GM21447 (cell line): ENCODE measurements around the gene ATG9A.

Source experiments
- ATAC-seq: cut with Tn5 transposase; IDR thresholded peaks from one replicate; pipeline ENCODE4 v1.9.1; 2021; ENCODE audit not compliant: unreplicated experiment

The ATG9A gene

DNA sequence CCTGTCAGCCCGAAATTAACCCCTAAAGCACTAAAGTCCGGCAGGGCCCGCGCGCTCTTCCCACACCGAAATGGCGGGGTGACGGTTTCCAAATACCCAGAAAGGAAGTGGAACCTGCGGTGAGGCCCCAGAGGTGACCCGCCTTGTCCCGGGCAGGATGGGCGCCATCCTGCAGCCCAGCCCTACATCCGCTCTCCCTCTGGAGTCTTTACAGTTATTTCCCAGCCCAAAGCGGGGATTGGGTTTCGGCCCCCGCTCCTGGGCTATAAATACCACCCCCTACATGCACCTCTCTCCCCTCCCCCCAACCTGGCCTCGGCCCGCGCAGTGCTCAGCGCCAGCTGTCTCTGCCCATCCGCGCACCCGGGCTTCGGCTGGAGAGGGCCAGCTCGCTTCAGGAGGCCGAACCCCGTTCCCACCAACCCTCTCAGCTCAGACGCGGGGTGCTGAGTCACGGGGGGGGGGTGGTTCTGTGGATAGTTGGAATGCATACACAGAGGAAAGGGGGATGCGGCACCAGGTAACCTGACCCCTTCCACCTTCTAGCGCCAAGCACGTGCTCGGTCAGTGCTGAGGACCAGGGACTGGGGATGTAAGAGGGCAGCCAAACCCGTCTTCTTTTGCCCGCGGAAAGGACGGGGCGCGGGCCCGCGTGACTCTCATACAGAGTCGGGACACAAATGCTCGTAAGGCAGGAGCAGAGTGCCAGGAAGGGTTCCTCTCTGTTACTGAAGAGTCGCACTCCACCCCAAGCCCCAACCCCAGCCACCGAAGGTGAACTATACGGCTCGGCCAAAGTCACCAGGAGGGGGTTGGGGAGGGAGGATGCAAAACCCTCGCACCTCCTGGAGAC is 23.7 kb upstream of the ATG9A start, which contains the start of gene TUBA4B:
Gene TUBA4B (plus strand): TSS at position 344 of the 853 bp plus-strand sequence. CDS start 165 bp downstream, at position 509.
- peak; percentile 1 for ATAC-seq

DNA sequence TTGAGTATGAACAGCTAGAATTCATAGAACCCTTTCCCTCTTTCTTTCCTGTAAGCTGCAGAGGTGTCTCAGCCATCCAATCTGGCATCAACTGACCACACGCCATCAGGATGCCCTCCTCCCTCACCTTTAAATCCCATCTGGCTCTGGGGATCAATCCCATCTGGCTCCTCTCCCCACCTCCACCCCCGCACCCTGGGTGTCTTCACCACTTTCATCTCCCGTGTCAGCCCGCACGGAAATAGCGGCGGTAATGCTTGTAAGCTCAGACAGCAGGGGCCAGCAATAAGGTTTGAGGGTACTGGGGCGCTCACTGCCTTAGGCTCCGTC is 23.1 kb upstream of the ATG9A start:
- ATAC-seq, result no peak

DNA sequence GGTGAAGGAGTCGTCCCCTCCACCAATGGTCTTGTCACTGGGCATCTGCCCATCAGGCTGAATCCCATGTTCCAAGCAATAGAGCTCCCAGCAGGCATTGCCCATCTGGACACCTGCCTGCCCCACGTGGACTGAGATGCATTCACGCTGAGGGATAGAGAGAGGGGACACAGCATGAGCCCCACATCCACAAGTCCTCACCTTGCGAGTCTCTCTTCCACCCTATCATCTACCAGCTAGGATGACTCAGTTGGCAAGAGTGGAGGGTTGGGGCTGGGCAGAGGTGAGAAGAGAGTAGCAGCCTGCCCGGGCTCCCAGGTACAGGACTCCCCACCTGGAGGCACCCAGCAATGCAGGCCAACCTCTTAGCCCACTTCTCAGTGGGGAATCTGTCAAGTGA is 22.6 kb upstream of the ATG9A start:
- ATAC-seq, result no peak

DNA sequence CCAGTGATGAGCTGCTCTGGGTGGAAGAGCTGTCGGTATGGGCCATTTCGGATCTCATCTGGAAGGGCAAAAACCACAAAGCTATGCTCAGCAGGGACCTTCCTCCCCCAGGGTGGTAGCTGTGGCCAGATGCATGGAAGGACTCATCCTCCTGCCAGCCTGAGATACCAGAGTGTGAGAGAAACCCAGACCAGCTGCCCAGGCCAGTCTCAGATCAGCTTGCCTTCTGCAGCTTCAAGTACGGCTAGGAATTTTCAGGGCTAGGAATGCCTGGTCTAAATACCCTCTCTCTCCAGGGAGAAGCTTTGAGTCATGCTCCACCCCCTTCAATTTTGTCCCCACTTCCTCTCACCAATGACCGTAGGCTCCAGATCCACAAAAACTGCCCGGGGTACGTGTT is 22.2 kb upstream of the ATG9A start:
- ATAC-seq, result no peak

DNA sequence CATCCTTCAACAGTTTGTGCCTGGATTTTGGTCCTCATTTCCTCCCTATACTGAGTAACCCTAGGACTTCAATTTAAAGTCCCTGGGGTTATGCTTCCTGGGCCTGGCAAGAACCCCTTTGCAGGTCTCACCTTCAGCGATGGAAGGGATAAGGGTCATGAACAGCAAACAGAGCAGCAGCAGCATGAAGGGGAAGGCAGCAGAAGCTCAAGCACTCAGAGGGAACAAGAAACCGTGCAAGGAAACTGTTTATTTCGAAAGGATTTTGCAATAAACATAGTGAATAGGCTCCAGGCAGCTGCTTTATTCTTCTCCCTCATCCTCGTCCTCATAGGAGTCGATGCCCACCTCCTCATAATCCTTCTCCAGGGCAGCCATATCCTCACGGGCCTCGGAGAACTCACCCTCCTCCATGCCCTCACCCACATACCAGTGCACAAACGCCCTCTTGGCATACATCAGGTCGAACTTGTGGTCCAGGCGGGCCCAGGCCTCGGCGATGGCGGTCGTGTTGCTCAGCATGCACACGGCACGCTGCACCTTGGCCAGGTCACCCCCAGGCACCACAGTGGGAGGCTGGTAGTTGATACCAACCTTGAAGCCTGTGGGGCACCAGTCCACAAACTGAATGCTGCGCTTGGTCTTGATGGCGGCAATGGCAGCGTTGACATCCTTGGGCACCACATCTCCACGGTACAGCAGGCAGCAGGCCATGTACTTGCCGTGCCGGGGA is 20.8 kb upstream of the ATG9A start:
- ATAC-seq, result no peak

DNA sequence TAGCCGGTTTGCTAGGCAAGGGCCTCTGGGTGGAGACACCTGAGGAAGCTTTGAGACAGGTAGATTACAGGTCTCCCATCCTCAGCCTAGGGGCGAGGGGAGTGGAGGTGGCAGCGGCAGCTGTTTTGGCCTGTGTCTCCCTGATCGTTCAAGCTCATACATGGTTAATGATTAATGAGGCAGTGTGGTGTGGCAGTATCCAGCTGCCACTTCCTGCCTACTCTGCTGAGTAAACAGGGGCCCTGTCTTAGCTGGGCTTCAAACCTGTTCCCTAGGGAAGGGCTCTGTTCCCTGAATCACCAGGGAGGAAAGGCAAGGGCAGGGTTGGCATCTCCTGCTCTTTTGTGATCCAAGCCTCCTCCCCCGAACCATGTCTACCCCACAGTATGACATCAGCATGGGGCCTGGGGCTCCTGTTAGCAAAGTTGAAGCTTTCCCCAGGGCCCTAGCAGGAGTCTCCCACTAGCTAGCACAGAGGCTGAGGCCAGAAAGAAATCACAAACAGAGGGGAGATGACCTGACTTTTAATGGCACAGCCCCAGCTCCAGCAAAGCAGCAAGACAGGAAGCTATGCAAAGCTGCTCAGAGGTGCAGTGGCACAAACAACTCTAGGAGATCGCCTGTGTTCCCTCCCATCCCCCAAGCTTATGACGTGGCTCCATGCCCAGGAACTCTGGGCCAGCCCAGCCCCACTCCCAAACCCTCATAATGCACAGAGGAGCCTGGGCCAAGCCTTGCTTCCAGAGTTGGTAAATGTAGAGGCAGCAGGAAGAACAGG is 20.0 kb upstream of the ATG9A start:
- peak; percentile 45 for ATAC-seq

DNA sequence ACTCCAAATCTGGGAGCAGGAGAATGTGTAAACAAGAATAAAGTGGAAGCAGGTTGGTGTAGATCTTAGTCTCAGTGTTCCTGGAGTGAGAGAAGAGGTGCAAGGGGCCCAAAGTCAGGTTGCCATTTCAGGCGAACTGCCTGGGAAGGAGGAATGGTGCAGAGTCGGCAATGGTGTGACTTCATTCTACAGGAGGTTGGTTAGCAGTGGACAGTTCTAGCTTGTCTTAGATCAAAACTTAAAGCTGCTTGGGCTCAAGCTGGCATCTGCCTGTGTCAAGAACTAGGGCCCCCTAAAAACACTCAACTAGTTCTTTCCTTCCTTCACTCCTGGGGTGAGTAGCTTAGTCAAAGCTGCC is 19.4 kb upstream of the ATG9A start:
- no peak for ATAC-seq

DNA sequence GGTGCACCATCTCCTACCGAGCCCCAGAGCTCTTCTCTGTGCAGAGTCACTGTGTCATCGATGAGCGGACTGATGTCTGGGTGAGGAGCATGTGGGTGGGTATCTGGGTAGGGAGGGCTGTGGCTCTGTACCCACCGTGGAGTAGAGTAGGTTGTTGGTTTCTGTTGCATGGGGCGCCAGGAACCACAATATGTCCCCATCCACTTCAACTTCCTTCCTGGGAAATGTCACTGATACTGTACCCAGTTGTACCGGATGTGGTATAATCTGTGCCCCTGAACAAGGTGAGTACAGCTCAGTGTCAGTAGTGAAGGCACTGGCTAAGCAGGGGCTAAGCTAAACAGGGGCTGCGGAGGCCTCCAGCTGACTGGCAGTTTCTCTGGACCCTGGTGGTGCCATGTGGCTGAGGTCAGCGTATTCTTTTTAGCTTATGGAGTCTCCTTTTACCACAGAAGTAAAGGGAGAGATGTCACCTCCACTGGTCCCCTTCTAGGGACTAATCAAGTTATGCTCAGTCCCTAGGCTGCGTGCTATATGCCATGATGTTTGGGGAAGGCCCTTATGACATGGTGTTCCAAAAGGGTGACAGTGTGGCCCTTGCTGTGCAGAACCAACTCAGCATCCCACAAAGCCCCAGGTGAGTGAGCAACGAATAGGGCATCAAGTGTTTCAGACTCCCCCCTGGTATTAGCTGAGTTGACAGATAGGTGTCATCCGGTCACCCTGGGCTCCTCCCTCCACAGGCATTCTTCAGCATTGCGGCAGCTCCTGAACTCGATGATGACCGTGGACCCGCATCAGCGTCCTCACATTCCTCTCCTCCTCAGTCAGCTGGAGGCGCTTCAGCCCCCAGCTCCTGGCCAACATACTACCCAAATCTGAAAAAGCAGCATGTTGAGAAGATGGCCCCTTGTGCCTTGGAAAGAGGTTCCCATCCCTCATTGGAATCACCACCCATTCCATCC is 18.5 kb upstream of the ATG9A start:
- ATAC-seq, result no peak

DNA sequence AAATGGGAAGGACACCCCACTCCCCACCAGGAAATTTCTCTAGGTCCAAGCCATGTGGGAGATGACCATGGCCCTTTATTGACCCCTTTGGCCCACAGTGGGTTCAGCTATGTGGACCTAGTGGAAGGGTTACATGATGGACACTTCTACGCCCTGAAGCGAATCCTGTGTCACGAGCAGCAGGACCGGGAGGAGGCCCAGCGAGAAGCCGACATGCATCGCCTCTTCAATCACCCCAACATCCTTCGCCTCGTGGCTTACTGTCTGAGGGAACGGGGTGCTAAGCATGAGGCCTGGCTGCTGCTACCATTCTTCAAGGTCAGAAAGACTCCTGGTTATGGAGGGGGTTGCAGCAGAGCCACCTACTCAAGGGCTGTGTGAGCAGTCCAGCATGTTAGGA is 17.1 kb upstream of the ATG9A start:
- ATAC-seq, result no peak

DNA sequence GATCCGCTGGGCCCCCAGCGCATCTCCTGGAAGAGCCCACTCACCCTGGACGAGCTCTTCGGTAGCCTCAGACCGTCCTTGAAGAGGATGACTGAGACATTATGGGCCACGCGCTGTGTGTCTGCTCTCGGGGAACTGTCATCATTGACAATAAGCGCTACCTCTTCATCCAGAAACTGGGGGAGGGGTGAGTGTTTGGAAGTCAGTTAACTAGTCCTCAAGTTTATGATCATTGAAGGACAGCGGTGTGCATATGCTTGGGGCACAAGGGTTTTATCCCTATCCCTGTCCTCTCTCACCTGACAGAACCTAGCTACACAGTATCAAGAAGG is 16.4 kb upstream of the ATG9A start:
- no peak for ATAC-seq

DNA sequence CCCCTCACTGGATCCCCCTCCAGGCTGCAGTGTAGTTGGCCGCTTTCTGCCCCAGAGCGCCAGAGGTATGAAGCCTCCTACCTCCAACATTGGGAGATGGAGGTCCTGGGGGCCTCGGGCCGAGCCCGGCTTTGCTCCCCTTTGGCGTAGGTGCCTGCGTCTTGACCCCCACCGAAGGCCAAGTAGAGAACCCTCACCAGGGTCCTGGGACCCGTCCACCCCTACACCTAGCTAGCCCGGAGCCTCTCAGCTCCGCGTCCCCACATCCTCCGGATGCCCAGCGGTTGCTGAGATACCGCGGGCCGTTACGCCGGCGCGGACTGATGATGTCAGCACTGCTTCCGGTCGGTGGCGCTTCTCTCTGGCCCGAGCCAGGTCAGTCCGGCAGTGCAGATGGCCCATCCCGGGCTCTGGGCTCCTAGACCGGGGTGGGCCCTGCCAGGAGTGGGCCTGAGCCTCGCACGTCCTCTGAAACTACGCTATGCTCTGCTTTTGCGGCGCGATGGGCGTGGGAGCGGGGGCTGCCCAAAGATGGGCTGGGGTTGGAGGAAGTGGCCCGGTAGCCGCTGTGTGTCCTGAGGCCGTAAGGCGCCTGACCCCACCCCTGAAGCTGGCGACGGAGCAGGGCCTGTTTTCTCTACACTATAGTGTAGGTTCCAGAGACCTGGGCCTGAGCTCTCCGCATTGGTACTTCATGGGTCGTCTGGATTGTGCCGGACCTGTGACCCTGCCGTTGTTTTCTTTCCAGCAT is 15.9 kb upstream of the ATG9A start, which contains the start of the genes GLB1L and STK16:
Gene GLB1L (minus strand): TSS at position 297 of the 751 bp plus-strand sequence. CDS start 1,871 bp downstream, outside the sequence.
Gene STK16 (plus strand): TSS at position 332 of the 751 bp plus-strand sequence. CDS start 521 bp downstream, outside the sequence.
- ATAC-seq, result peak; percentile 47

DNA sequence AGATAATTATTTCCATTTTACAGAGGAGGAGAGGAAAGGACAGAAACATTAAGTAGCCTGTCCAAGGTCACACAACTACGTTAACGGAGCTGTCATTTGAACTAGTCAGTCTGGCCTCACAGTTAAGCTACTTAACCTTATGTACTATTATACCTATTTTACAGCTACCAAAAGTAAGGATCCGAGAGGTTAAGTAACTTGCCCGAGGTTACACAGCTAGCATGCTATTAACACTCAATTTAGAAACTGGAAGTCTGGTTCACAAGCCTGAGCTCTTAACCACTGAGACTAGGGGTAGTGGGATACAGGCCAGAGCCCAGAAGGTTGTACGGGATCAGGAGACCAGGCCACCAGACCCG is 15.3 kb upstream of the ATG9A start:
- no peak for ATAC-seq

DNA sequence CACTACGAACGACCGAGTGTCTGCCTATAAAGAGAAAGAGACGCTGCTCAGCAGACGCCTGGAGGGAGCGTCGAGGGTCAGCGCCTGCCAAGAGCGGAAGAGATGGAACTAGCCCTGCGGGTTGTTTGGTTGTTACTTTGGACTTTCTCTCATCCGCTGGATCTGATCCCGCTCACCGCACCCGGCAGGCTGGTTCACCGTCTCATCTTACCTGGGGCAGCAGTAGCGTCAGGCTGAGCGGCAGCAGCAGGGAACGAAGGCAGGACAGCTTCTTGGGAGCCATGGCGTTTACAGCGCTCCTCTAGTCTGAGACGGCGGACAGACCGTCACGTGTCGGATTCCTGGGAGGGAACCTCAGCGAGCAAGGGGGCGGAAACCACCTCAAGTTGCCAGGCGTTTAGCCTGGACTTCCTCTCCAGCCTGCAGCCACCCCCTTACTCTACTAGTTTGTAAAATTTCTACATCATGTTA is 13.9 kb upstream of the ATG9A start:
- no peak for ATAC-seq

DNA sequence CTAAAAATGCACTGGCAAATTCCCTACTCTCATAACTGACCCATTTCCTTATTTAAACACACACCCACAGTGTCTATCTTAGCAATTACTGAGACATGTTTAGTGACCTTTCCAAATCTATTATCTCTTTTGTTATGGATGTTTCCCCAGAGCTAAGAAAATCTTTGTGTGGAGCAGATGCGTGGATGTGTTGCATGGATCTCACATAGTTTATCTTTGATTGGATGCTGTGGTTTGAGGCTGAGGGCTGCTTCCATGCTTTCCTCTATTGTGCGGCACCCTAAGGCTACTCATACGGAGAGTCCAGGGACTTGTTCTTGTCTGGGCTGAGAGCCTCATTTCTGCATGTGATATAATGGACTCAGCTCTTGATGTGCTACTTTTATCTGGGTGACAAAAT is 4.9 kb upstream of the ATG9A start:
- no peak for ATAC-seq

DNA sequence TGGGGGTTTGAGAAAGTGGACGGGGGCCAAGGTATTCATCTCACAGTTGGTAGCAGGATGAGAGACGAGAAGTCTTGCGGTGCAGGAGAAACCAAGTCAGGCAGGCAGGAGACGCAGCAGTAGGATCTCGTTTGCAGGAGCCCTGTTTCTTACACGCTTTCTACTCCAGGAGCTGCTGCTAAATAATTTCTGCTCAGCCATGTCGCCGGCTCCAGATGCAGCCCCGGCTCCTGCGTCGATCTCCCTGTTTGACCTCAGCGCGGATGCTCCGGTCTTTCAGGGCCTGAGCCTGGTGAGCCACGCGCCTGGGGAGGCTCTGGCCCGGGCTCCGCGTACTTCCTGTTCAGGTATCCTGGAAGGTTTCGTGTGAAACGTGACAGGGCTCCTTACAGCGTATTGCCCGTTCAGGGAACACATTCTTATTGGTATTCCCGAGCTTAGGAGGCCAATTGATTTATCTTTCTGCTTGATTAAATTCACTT is 664 bp upstream of the ATG9A start:
- no peak for ATAC-seq

DNA sequence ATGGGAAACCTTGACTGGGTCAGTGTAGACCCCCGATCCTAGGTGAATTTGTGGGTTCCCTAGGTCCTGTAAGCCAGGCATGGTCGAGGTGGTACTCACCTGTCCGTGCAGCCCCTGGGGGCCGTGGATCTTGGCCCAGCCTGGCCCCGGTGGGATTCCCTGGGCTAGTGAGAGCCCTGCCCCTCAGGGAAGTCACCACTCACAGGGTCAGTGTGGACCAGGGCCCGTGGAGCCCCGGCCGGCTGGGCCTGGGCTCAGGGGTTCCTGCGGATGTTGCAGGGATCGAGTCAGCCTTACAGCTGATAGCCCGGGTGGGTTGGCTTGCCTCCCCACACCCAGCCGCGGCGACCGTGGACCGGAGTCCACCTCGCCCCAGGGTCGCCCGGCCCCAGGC is 528 bp downstream of the ATG9A start:
- peak; percentile 1 for ATAC-seq

DNA sequence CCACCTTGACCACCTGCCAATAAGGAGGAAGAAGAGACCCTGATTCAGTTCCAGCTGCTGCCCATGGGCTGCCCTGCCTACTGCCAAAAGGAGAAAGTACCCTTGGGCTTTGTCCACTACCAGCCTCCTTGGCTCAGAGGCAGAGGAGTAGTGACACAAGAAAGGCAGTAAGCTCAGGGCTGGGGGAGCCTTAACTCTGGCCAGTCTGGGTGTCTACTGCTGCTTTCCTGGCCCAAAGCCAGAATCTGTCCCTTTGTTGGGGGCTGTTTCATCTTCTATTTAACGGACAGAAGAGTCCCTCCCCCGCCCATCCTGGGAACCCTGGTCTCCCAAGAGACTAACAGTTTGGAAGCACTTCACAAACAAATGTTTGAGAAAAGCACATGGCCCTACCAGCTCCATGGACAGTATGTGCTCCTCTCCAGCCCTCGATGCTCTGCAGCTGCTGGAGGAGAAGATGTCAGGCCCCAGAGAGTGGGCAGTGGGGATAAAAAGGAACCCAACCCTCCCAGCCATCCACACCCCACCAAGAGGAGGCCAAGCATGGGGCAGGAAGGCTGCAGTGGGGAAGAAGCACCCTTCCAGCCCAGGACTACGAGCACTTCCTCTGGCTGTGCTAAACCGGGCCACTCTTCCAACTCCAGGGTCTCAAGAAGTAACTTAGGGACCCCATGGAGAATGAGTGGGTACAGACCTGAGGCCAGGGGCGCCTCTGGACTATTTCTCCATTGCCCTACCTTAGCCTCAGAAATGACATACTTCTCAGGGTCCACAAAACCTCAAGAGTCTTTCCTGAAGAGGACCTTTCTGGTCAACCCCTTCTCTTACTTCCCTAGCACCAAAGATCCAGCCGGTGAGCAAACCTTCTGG is 1.2 kb downstream of the ATG9A start:
- ATAC-seq, result no peak

DNA sequence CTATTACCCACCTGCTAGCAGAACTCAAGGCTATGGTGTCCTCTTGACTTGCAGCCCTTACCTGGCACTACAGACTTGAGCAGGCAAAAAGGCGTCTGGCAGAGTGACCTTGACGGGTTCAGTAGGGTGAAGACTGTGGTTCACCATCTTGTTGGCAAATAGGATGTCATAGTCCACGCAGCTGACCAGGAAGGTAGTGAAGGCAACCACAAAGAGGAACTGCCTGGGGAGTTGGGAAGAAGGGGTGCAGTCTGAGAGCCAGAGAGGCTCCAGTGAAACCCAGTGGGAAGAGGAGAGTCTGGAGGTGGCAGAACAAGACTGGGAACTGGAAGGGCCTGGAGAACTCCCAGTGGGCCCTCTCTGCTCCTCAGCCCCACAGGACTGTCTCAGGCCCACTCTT is 4.1 kb downstream of the ATG9A start:
- no peak for ATAC-seq
